Esophagus squamous epithelium (tissue), 5 donors: ENCODE measurements around the gene TRMT6. TPM values are rescaled to one million over a fixed set of nuclear protein-coding genes. Genes with fewer than 3 reads are reported as not detected.

ENCODE experiments used
- DNase-seq: peaks from one replicate; lab custom pipeline; 2025; lab: John Stamatoyannopoulos, UW
- H3K27ac ChIP-seq, 4 donors: fragments of 200-600 bp; sonication (generic); one replicate each; pipeline ENCODE4 v1.5.1; 2016 to 2019; ENCODE audit warnings: mild to moderate bottlenecking in 1 of 4
- H3K27me3 ChIP-seq, 4 donors: fragments of 200-600 bp; sonication (generic); 1 replicate in 3 of 4; 2 replicates in 1 of 4; pipeline versions ENCODE4 v1.5.1 to v1.6.0; 2017 to 2021; ENCODE audit warnings: antibody characterized with exemption in 1 of 4
- H3K36me3 ChIP-seq, 3 donors: fragments of 200-600 bp; sonication (generic); one replicate each; pipeline ENCODE4 v1.5.1; 2016 to 2019
- H3K4me1 ChIP-seq, 3 donors: fragments of 200-600 bp; sonication (generic); one replicate each; pipeline ENCODE4 v1.5.1; 2017 to 2019
- H3K4me3 ChIP-seq, 4 donors: fragments of 200-600 bp; sonication (generic); 1 replicate in 3 of 4; 2 replicates in 1 of 4; pipeline ENCODE4 v1.5.1; 2016 to 2019; ENCODE audit warnings: mild to moderate bottlenecking in 2 of 4, moderate library complexity in 1 of 4
- H3K9me3 ChIP-seq, 3 donors: fragments of 200-600 bp; sonication (generic); one replicate each; pipeline ENCODE4 v1.5.1; 2016 to 2019
- CTCF ChIP-seq, 6 experiments: fragments of 450-650 bp in 4 of 6; fragments of 200-600 bp in 2 of 6; sonication (generic) in 2 of 6; IDR thresholded peaks; one replicate each; pipeline ENCODE4 v1.5.1; 2016 to 2019; ENCODE audit warnings: antibody characterized with exemption in 6 of 6, mild to moderate bottlenecking in 4 of 6, moderate library complexity in 4 of 6
- POLR2A ChIP-seq, 4 donors: fragments of 450-650 bp; IDR thresholded peaks; one replicate each; pipeline ENCODE4 v1.6.1; 2017; ENCODE audit warnings: antibody characterized with exemption in 4 of 4, mild to moderate bottlenecking in 4 of 4, moderate library complexity in 3 of 4
- WGBS, 2 donors: methylation state at CpG; one replicate each; pipeline ENCODE4 v1.1.5; 2018; 5-methylcytosine and 5-hydroxymethylcytosine counted together
- intact Hi-C: fragments of 100-400 bp; cut with DNase I; formaldehyde crosslinking; loops from one replicate; pipeline ENCODE4 v1.15.0; 2022
- total RNA-seq, 4 donors: library from RNA; depleted of rRNA; stranded (reverse); fragments of >200 nt; gene quantifications; one replicate each; pipeline ENCODE4 v1.1.0, GENCODE V29; 2016
- donor health status: DM: yes; HTN: yes; CAD: no.

The TRMT6 gene
- total RNA-seq, 4 donors from 2014 or later = 8.2 to 19.8 (median 13.8) TPM

DNA sequence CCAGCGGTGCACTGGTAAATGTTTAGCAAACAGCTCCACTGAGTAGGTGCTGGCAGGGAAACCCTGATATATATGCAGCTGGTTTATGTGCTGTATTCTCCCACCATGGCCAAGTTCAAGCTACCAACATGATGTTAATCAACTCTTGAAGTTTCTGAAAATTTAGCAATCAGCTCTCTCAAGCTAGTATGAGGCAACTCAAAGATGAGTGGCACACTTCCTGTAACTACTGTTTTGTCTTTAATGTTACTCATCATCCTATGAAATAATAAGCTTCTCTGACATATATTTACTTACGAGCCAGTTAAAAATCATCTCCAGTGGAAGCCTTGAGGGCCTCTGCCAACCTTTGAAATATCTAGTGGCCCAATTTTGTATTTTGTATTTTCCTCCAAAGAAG lies 54.7 kb downstream of the TRMT6 start:
- Histone ChIP-seq H3K4me3 (no peak overlapping the region), H3K27me3 (peaks cover 0 to 19% (median 0%) of the 10 kb centered on the region in 4 donors), H3K27ac (no peak overlapping the region), H3K9me3 (no peaks in the 10 kb centered on the region), H3K4me1 (no peaks in the 10 kb centered on the region), H3K36me3 (no peaks in the 10 kb centered on the region)
- TF ChIP-seq POLR2A (IDR thresholded peaks at IDR 0.05) (no peak), CTCF (IDR thresholded peaks at IDR 0.05) (no peak)
- 58 to 71% methylated on average over 1 to 2 of the region's 2 CpGs for WGBS, 2 donors
- DNase-seq = no peak
- intact Hi-C loops = no loop called here

DNA sequence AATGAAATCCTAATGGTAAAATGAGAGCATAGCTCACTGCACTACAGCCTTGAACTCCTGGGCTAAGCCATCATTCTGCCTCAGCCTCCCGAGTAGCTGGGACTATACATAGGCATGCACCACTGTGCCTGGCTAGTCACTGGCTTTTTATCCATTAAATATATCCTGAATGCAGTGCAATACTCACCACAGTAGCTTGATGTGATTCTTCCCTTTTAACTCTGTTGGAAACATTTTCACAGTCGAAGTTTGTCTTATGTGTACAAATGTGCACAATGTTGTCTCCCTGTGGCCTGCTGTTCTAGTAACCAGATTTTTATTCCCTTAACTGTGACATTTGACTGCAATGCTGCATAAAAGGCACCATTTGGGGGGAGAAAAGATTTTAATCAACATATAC lies 56.7 kb downstream of the TRMT6 start:
- Histone ChIP-seq H3K4me1 (no peaks in the 10 kb centered on the region), H3K27ac (no peak overlapping the region), H3K4me3 (no peak overlapping the region), H3K36me3 (no peaks in the 10 kb centered on the region), H3K9me3 (no peaks in the 10 kb centered on the region), H3K27me3 (peaks cover 0 to 19% (median 0%) of the 10 kb centered on the region in 4 donors)
- intact Hi-C loops = no loop called here
- TF ChIP-seq POLR2A (IDR thresholded peaks at IDR 0.05) (no peak), CTCF (IDR thresholded peaks at IDR 0.05) (no peak)
- no peak for DNase-seq
- 76 to 79% methylated on average over 2 of the region's 2 CpGs for whole genome bisulfite sequencing, 2 donors

GRCh38 chr20:5893052-5893451 lies 57.3 kb downstream of the TRMT6 start:
- Histone ChIP-seq H3K36me3 (no peaks in the 10 kb centered on the region), H3K9me3 (no peaks in the 10 kb centered on the region), H3K4me1 (no peaks in the 10 kb centered on the region), H3K4me3 (no peak overlapping the region), H3K27me3 (peaks cover 0 to 19% (median 0%) of the 10 kb centered on the region in 4 donors), H3K27ac (no peak overlapping the region)
- TF ChIP-seq POLR2A (IDR thresholded peaks at IDR 0.05) (no peak), CTCF (IDR thresholded peaks at IDR 0.05) (no peak)
- WGBS, 2 donors = 52 to 56% methylated on average over 3 of the region's 3 CpGs
- intact Hi-C loops = no loop called here
- no peak for DNase-seq

GRCh38 chr20:5890773-5891441 lies 59.4 kb downstream of the TRMT6 start:
- no peaks in the 10 kb centered on the region for H3K9me3 ChIP-seq
- intact Hi-C loops = no loop called here
- TF ChIP-seq POLR2A (IDR thresholded peaks at IDR 0.05) (no peak), CTCF (IDR thresholded peaks at IDR 0.05) (no peak)
- H3K4me3 ChIP-seq = no peak overlapping the region
- H3K4me1 ChIP-seq = no peaks in the 10 kb centered on the region
- H3K36me3 ChIP-seq = no peaks in the 10 kb centered on the region
- DNase-seq = no peak
- H3K27me3 ChIP-seq = peaks cover 0 to 7% (median 0%) of the 10 kb centered on the region in 4 donors
- no peak overlapping the region for H3K27ac ChIP-seq
- WGBS, 2 donors = 60 to 66% methylated on average over 9 to 10 of the region's 10 CpGs

DNA sequence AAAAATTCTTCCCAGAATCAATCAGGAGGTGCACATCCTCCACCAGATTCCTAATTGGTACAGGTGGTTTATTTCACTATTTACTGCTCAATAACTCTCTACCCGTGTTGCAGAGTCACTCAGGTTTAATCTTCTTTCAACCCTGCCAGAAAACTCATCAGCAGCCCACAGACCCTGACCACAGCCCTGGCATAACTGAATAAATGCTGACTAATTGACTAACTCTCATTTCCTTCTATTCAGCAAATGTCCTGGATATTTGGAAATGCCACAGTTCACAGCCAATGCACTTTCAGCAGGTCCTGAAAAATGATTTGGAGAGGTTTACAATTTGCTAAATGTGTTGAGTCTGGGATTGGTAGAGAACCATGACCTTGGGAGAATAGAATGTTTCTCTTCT lies 62.3 kb downstream of the TRMT6 start:
- no peak overlapping the region for H3K27ac ChIP-seq
- no peaks in the 10 kb centered on the region for H3K9me3 ChIP-seq
- no peak overlapping the region for H3K4me3 ChIP-seq
- no peaks in the 10 kb centered on the region for H3K27me3 ChIP-seq
- 20 to 24% methylated on average over 1 of the region's 1 CpG for whole genome bisulfite sequencing, 2 donors
- no peaks in the 10 kb centered on the region for H3K4me1 ChIP-seq
- TF ChIP-seq POLR2A (IDR thresholded peaks at IDR 0.05) = no peak
- TF ChIP-seq CTCF (IDR thresholded peaks at IDR 0.05) = no peak
- H3K36me3 ChIP-seq = no peaks in the 10 kb centered on the region
- no peak for DNase-seq
- intact Hi-C loops = no loop called here
